Suprapubic skin (tissue), 4 donors: ENCODE results near the gene ALDH3B2.

Source experiments
- EP300 ChIP-seq: sonication (generic); formaldehyde crosslinking; IDR thresholded peaks from one replicate; pipeline ENCODE4 v1.6.1; 2017; ENCODE audit warnings: antibody characterized with exemption
- POLR2A ChIP-seq, 2 donors: fragments of 450-650 bp; IDR thresholded peaks; one replicate each; pipeline ENCODE4 v1.6.1; 2017; ENCODE audit warnings: antibody characterized with exemption in 2 of 2, mild to moderate bottlenecking in 2 of 2, moderate library complexity in 2 of 2
- POLR2AphosphoS5 ChIP-seq, 3 donors: sonication (generic); formaldehyde crosslinking; IDR thresholded peaks; one replicate each; pipeline ENCODE4 v1.6.1; 2017; ENCODE audit warnings: antibody characterized with exemption in 3 of 3
- TF ChIP-seq, protein P1 (sequence below), 2 donors: fragments of 200-600 bp in 1 of 2; fragments of 450-650 bp in 1 of 2; sonication (generic) in 1 of 2; IDR thresholded peaks; one replicate each; pipeline ENCODE4 v1.5.1; 2016 to 2019; ENCODE audit warnings: antibody characterized with exemption in 2 of 2, mild to moderate bottlenecking in 1 of 2, moderate library complexity in 1 of 2

DNA sequence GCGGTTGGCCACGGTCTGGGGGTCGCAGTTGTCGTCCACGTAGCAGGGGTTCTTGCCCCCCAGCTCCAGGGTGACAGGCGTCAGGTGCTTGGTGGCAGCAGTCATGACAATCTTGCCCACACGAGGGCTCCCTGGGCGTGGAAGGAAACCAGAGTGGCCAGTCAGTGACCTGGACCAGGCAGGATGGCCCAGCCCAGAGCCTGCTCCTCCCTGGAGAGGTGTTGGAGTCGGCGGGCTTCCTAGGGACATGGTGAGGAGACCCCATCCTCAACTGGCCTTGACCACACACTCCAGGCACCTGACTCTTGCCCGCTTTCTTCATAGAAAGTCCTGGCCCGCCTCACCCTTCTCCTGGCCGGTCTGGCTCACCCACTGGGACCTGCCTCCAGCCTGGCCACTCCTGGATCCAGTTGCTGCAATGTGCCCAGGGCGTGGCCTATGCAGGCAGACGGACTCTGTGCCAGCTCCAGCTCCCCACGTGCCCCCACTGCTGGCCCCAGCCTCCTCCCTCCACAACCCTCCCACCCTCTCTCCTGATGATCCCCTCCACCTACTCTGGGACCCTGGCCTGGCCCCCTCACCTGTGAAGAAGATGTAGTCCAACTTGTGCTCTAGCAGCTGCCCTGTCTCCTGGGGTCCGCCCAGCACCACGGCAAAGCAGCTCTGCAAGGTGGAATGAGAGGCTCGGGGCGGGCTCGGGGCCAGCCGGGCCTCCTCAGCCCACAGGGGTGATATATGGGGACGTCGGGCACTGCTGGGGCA, 8.7 kb downstream of the ALDH3B2 start:
- TF ChIP-seq POLR2A (IDR thresholded peaks at IDR 0.05) (no peak), POLR2AphosphoS5 (IDR thresholded peaks at IDR 0.05) (no peak), EP300 (no peak)
- TF ChIP-seq, protein P1, sequence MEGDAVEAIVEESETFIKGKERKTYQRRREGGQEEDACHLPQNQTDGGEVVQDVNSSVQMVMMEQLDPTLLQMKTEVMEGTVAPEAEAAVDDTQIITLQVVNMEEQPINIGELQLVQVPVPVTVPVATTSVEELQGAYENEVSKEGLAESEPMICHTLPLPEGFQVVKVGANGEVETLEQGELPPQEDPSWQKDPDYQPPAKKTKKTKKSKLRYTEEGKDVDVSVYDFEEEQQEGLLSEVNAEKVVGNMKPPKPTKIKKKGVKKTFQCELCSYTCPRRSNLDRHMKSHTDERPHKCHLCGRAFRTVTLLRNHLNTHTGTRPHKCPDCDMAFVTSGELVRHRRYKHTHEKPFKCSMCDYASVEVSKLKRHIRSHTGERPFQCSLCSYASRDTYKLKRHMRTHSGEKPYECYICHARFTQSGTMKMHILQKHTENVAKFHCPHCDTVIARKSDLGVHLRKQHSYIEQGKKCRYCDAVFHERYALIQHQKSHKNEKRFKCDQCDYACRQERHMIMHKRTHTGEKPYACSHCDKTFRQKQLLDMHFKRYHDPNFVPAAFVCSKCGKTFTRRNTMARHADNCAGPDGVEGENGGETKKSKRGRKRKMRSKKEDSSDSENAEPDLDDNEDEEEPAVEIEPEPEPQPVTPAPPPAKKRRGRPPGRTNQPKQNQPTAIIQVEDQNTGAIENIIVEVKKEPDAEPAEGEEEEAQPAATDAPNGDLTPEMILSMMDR (IDR thresholded peaks at IDR 0.05), result no peak
